K562 (cell line): ENCODE results near the gene FAM111B. TPM values are rescaled to one million over a fixed set of nuclear protein-coding genes. Genes with fewer than 3 reads are reported as not detected.

Source experiments
- ATF7 ChIP-seq: fragments of 450-650 bp; IDR thresholded peaks from 2 replicates; pipeline ENCODE4 v1.7.1; 2014; ENCODE audit warnings: mild to moderate bottlenecking, moderate library complexity
- BRF1 ChIP-seq: IDR thresholded peaks from 3 replicates; pipeline ENCODE4 v1.6.1; 2011; ENCODE audit warnings: borderline replicate concordance, mild to moderate bottlenecking; ENCODE audit not compliant: insufficient read length; ENCODE audit errors: extremely low read depth
- CHD1 ChIP-seq: fragments of 200-600 bp; sonication (generic); IDR thresholded peaks from one replicate; pipeline ENCODE4 v1.6.1; 2012; ENCODE audit warnings: mild to moderate bottlenecking, moderate library complexity, low read length, inconsistent platforms
- ESRRB ChIP-seq: fragments of 250-450 bp; sonication (Bioruptor Pico); IDR thresholded peaks from 2 replicates; pipeline ENCODE4 v1.5.0; 2020; ENCODE audit warnings: mild to moderate bottlenecking, moderate library complexity, borderline replicate concordance
- ETV1 ChIP-seq: fragments of 450-650 bp; conservative IDR thresholded peaks from 2 replicates; pipeline ENCODE4 v1.6.1; 2016; ENCODE audit warnings: missing genetic modification characterization, control low read depth, low read depth, missing compliant biosample characterization
- HDAC8 ChIP-seq: fragments of 450-650 bp; IDR thresholded peaks from 2 replicates; pipeline ENCODE4 v1.6.1; 2016; ENCODE audit warnings: mild to moderate bottlenecking, missing genetic modification characterization, moderate library complexity, missing compliant biosample characterization
- HLTF ChIP-seq: fragments of 450-650 bp; IDR thresholded peaks from 2 replicates; pipeline ENCODE4 v1.6.1; 2016
- HMG20A ChIP-seq: fragments of 450-650 bp; formaldehyde crosslinking; conservative IDR thresholded peaks from 2 replicates; pipeline ENCODE4 v1.4.0; 2020; ENCODE audit warnings: mild to moderate bottlenecking, mixed read lengths
- MCM5 ChIP-seq: fragments of 450-650 bp; IDR thresholded peaks from 2 replicates; pipeline ENCODE4 v1.6.1; 2016; ENCODE audit warnings: low read depth
- PHTF2 ChIP-seq: fragments of 250-450 bp; sonication (Bioruptor Pico); IDR thresholded peaks from 2 replicates; pipeline ENCODE4 v1.5.0; 2021; ENCODE audit warnings: mild to moderate bottlenecking
- RCOR1 ChIP-seq, 2 experiments: IDR thresholded peaks; 2 replicates each; pipeline ENCODE4 v1.6.1; 2012; ENCODE audit warnings: low read depth in 2 of 2, low read length in 2 of 2, borderline replicate concordance in 1 of 2, improper control_type of control experiment in 1 of 2
- SMAD3 ChIP-seq: fragments of 450-650 bp; formaldehyde crosslinking; conservative IDR thresholded peaks from 2 replicates; pipeline ENCODE4 v1.4.0; 2020; ENCODE audit warnings: mild to moderate bottlenecking
- TCF7 ChIP-seq: sonication (generic); IDR thresholded peaks from 2 replicates; pipeline ENCODE4 v1.6.1; 2016; ENCODE audit warnings: antibody characterized with exemption, borderline replicate concordance
- ZEB2 ChIP-seq: fragments of 450-650 bp; IDR thresholded peaks from 2 replicates; pipeline ENCODE4 v1.6.1; 2016
- ZKSCAN1 ChIP-seq: fragments of 150-350 bp; IDR thresholded peaks from 2 replicates; pipeline ENCODE4 v1.6.1; 2016; ENCODE audit warnings: low read depth, low read length
- ZNF324 ChIP-seq: fragments of 250-450 bp; sonication (Bioruptor Pico); IDR thresholded peaks from 2 replicates; pipeline ENCODE4 v1.4.0; 2020; ENCODE audit warnings: mild to moderate bottlenecking
- ZNF395 ChIP-seq: fragments of 200-800 bp; sonication (Bioruptor generic); IDR thresholded peaks from 2 replicates; pipeline ENCODE4 v1.6.1; 2017; ENCODE audit warnings: missing genetic modification characterization, missing compliant biosample characterization
- ZNF589 ChIP-seq: fragments of 200-800 bp; sonication (Bioruptor generic); IDR thresholded peaks from 2 replicates; pipeline ENCODE4 v1.6.1; 2016; ENCODE audit warnings: low read depth, missing genetic modification characterization, missing compliant biosample characterization
- polyA plus RNA-seq, 8 experiments: library from polyadenylated mRNA; depleted of rRNA in 4 of 8; stranded (reverse) in 5 of 8; unstranded in 3 of 8; fragments of >200 nt; fragmentation: Nextera tagmentation in 2 of 8; fragmentation: Illumina TruSeq in 1 of 8; extraction: Ambion mirVana in 2 of 8; extraction: Trizol in 1 of 8; gene quantifications; 2 replicates each; pipeline versions ENCODE4 v1.2.1 to v1.2.3, GENCODE V29; 2011 to 2014; ENCODE audit warnings: inconsistent platforms in 1 of 8, missing spikeins in 1 of 8
- total RNA-seq, 7 experiments: library from RNA; depleted of rRNA in 6 of 7; stranded (reverse); fragments of >200 nt in 6 of 7; fragmentation: Illumina TruSeq in 2 of 7; extraction: Trizol in 2 of 7; gene quantifications; 2 replicates each; pipeline versions ENCODE4 v1.2.1 to v1.2.3, GENCODE V29; 2011 to 2021; ENCODE audit warnings: low replicate concordance in 1 of 7
- TF ChIP-seq, protein P1 (sequence below): fragments of 250-450 bp; sonication (Bioruptor Pico); IDR thresholded peaks from 2 replicates; pipeline ENCODE4 v1.4.0; 2020; ENCODE audit warnings: borderline replicate concordance
- TF ChIP-seq, protein P2 (sequence below): fragments of 450-650 bp; IDR thresholded peaks from 2 replicates; pipeline ENCODE4 v1.6.1; 2016; ENCODE audit warnings: antibody characterized with exemption
- TF ChIP-seq, protein P3 (sequence below): sonication (generic); formaldehyde crosslinking; IDR thresholded peaks from 2 replicates; pipeline ENCODE4 v1.8.0; 2022; ENCODE audit warnings: missing genetic modification reagents, mild to moderate bottlenecking, borderline replicate concordance

Gene FAM111B
- total and polyA plus RNA-seq, 9 of the 15 experiments (the other 6 are each of a cell fraction or from before 2014, with no cell fraction given): 0.01 to 0.33 (median 0.06) TPM; not detected in 5

GRCh38 chr11:59142530-59143507, 35.8 kb downstream of the FAM111B start, which contains the start of gene FAM111A (continued):
- TF ChIP-seq BRF1: no peak
- TF ChIP-seq, protein P1, sequence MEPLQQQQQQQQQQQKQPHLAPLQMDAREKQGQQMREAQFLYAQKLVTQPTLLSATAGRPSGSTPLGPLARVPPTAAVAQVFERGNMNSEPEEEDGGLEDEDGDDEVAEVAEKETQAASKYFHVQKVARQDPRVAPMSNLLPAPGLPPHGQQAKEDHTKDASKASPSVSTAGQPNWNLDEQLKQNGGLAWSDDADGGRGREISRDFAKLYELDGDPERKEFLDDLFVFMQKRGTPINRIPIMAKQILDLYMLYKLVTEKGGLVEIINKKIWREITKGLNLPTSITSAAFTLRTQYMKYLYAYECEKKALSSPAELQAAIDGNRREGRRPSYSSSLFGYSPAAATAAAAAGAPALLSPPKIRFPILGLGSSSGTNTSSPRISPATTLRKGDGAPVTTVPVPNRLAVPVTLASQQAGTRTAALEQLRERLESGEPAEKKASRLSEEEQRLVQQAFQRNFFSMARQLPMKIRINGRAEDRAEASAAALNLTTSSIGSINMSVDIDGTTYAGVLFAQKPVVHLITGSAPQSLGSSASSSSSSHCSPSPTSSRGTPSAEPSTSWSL (CRISPR knock-in tag): no peak
- no peak for TF ChIP-seq ZNF589
- TF ChIP-seq ETV1 (tag): peak; percentile 70
- TF ChIP-seq, protein P2, sequence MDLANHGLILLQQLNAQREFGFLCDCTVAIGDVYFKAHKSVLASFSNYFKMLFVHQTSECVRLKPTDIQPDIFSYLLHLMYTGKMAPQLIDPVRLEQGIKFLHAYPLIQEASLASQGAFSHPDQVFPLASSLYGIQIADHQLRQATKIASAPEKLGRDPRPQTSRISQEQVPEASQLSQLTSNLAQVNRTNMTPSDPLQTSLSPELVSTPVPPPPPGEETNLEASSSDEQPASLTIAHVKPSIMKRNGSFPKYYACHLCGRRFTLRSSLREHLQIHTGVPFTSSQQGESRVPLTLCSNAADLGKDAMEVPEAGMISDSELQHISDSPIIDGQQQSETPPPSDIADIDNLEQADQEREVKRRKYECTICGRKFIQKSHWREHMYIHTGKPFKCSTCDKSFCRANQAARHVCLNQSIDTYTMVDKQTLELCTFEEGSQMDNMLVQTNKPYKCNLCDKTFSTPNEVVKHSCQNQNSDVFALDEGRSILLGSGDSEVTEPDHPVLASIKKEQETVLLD: peak; percentile 63; the same call in 1 of the 2 replicates
- no peak for TF ChIP-seq HMG20A (CRISPR knock-in tag)
- no peak for TF ChIP-seq HDAC8 (tag)
- peak in 1 of 2 experiments; percentile 58; a peak in 2 of 4 replicates for TF ChIP-seq RCOR1 (IDR thresholded peaks at IDR 0.05; ENCODE audit: borderline replicate concordance in 1 of 2, low read depth in 2 of 2, low read length in 2 of 2)
- TF ChIP-seq ZNF324: no peak
- no peak for TF ChIP-seq SMAD3 (CRISPR knock-in tag)
- TF ChIP-seq ZKSCAN1: no peak
- TF ChIP-seq, protein P3, sequence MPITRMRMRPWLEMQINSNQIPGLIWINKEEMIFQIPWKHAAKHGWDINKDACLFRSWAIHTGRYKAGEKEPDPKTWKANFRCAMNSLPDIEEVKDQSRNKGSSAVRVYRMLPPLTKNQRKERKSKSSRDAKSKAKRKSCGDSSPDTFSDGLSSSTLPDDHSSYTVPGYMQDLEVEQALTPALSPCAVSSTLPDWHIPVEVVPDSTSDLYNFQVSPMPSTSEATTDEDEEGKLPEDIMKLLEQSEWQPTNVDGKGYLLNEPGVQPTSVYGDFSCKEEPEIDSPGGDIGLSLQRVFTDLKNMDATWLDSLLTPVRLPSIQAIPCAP: no peak
- TF ChIP-seq ATF7: 0 out of 2 replicates have a peak, but pooled peaks have one; percentile 38
- TF ChIP-seq ZEB2: no peak
- no peak for TF ChIP-seq CHD1
- no peak for TF ChIP-seq PHTF2
- no peak for TF ChIP-seq MCM5
- no peak for TF ChIP-seq HLTF
- no peak for TF ChIP-seq TCF7
- peak; percentile 52; the same call in 1 of the 2 replicates for TF ChIP-seq ZNF395 (CRISPR knock-in tag)
- TF ChIP-seq ESRRB (CRISPR knock-in tag): no peak
